Measurements from ENCODE around the gene ATP8A2.

Gene ATP8A2

GRCh38 chr13:25743421-25743820, 371.6 kb downstream of the ATP8A2 start:
- H2BK120ac ChIP-seq (ENCODE audit: low read depth, low read length): no peak overlapping the region
- WGBS: 84% methylated on average over 4 of the region's 4 CpGs
- no peak overlapping the region for H3K27ac ChIP-seq (ENCODE audit: low read length, poor library complexity, severe bottlenecking)
- H3K9me3 ChIP-seq (ENCODE audit: control insufficient read depth, low read length): no peaks in the 10 kb centered on the region
- no peak overlapping the region for H3K9ac ChIP-seq (ENCODE audit: low read length)
- no peak overlapping the region for H2BK15ac ChIP-seq (ENCODE audit: low read depth, poor library complexity, severe bottlenecking)
- no peak for DNase-seq
- H3K79me1 ChIP-seq (replicated peaks; ENCODE audit: low read length, poor library complexity, severe bottlenecking): no peaks in the 10 kb centered on the region
- no peak overlapping the region for H3K18ac ChIP-seq (ENCODE audit: low read depth in 1 of 2, low read length in 2 of 2)
- H3K4me2 ChIP-seq (ENCODE audit: low read length, poor library complexity, severe bottlenecking): no peak overlapping the region
- no peak overlapping the region for H2BK12ac ChIP-seq (ENCODE audit: low read length in 2 of 2)
- H2AFZ ChIP-seq (ENCODE audit: low read depth, low read length): no peak overlapping the region
- H3K4me1 ChIP-seq (ENCODE audit: control insufficient read depth, insufficient read depth, low read depth, low read length): peaks cover 4% of the 10 kb centered on the region
- H3K27me3 ChIP-seq (ENCODE audit: control insufficient read depth in 1 of 2, insufficient read depth in 1 of 2, low read length in 2 of 2): peaks cover 0 to 4% of the 10 kb centered on the region in 2 experiments
- no peak overlapping the region for H3K4me3 ChIP-seq (ENCODE audit: insufficient read depth in 1 of 2, low read depth in 1 of 2, low read length in 2 of 2)
- H3K14ac ChIP-seq (ENCODE audit: low read length in 2 of 2): no peak overlapping the region
- no peak overlapping the region for H2BK5ac ChIP-seq (ENCODE audit: low read depth, low read length, poor library complexity, severe bottlenecking)
- H3K23ac ChIP-seq (ENCODE audit: low read length in 2 of 2): no peak overlapping the region
- H3K4ac ChIP-seq (ENCODE audit: low read depth in 1 of 2, low read length in 2 of 2): no peak overlapping the region
- H3K36me3 ChIP-seq (ENCODE audit: control insufficient read depth in 1 of 2, insufficient read depth in 2 of 2, low read depth in 1 of 2, low read length in 2 of 2): no peaks in the 10 kb centered on the region
- no peak overlapping the region for H4K8ac ChIP-seq (ENCODE audit: low read length)
- no peak overlapping the region for H2AK5ac ChIP-seq (ENCODE audit: low read length, severe bottlenecking)
- no peak overlapping the region for H4K91ac ChIP-seq (ENCODE audit: low read length)

GRCh38 chr13:25744178-25744577, 372.4 kb downstream of the ATP8A2 start:
- Histone ChIP-seq H3K4ac (ENCODE audit: low read depth in 1 of 2, low read length in 2 of 2) (no peak overlapping the region), H3K4me2 (ENCODE audit: low read length, poor library complexity, severe bottlenecking) (no peak overlapping the region), H2BK15ac (ENCODE audit: low read depth, poor library complexity, severe bottlenecking) (no peak overlapping the region), H2BK5ac (ENCODE audit: low read depth, low read length, poor library complexity, severe bottlenecking) (no peak overlapping the region), H3K9ac (ENCODE audit: low read length) (no peak overlapping the region), H2AFZ (ENCODE audit: low read depth, low read length) (no peak overlapping the region), H3K27me3 (ENCODE audit: control insufficient read depth in 1 of 2, insufficient read depth in 1 of 2, low read length in 2 of 2) (peaks cover 0 to 4% of the 10 kb centered on the region in 2 experiments), H2BK12ac (ENCODE audit: low read length in 2 of 2) (no peak overlapping the region), H3K79me1 (replicated peaks; ENCODE audit: low read length, poor library complexity, severe bottlenecking) (no peaks in the 10 kb centered on the region), H4K91ac (ENCODE audit: low read length) (no peak overlapping the region), H3K9me3 (ENCODE audit: control insufficient read depth, low read length) (no peaks in the 10 kb centered on the region), H3K23ac (ENCODE audit: low read length in 2 of 2) (no peak overlapping the region), H2AK5ac (ENCODE audit: low read length, severe bottlenecking) (peak overlapping the region; percentile 68), H4K8ac (ENCODE audit: low read length) (no peak overlapping the region), H3K36me3 (ENCODE audit: control insufficient read depth in 1 of 2, insufficient read depth in 2 of 2, low read depth in 1 of 2, low read length in 2 of 2) (no peaks in the 10 kb centered on the region), H3K27ac (ENCODE audit: low read length, poor library complexity, severe bottlenecking) (no peak overlapping the region), H3K14ac (ENCODE audit: low read length in 2 of 2) (no peak overlapping the region), H3K18ac (ENCODE audit: low read depth in 1 of 2, low read length in 2 of 2) (no peak overlapping the region), H3K4me1 (ENCODE audit: control insufficient read depth, insufficient read depth, low read depth, low read length) (peaks cover 2% of the 10 kb centered on the region), H2BK120ac (ENCODE audit: low read depth, low read length) (no peak overlapping the region), H3K4me3 (ENCODE audit: insufficient read depth in 1 of 2, low read depth in 1 of 2, low read length in 2 of 2) (no peak overlapping the region)
- no peak for DNase-seq
- WGBS: 98% methylated on average over 4 of the region's 6 CpGs

GRCh38 chr13:25746131-25746530, 374.4 kb downstream of the ATP8A2 start:
- H3K23ac ChIP-seq (ENCODE audit: low read length in 2 of 2): no peak overlapping the region
- H3K4ac ChIP-seq (ENCODE audit: low read depth in 1 of 2, low read length in 2 of 2): no peak overlapping the region
- H4K8ac ChIP-seq (ENCODE audit: low read length): no peak overlapping the region
- no peak for DNase-seq
- H3K18ac ChIP-seq (ENCODE audit: low read depth in 1 of 2, low read length in 2 of 2): no peak overlapping the region
- H2BK5ac ChIP-seq (ENCODE audit: low read depth, low read length, poor library complexity, severe bottlenecking): no peak overlapping the region
- H2AFZ ChIP-seq (ENCODE audit: low read depth, low read length): no peak overlapping the region
- H3K79me1 ChIP-seq (replicated peaks; ENCODE audit: low read length, poor library complexity, severe bottlenecking): peaks cover 2% of the 10 kb centered on the region
- no peak overlapping the region for H2BK120ac ChIP-seq (ENCODE audit: low read depth, low read length)
- no peak overlapping the region for H3K4me2 ChIP-seq (ENCODE audit: low read length, poor library complexity, severe bottlenecking)
- no peaks in the 10 kb centered on the region for H3K36me3 ChIP-seq (ENCODE audit: control insufficient read depth in 1 of 2, insufficient read depth in 2 of 2, low read depth in 1 of 2, low read length in 2 of 2)
- peaks cover 2% of the 10 kb centered on the region for H3K4me1 ChIP-seq (ENCODE audit: control insufficient read depth, insufficient read depth, low read depth, low read length)
- H3K9me3 ChIP-seq (ENCODE audit: control insufficient read depth, low read length): no peaks in the 10 kb centered on the region
- H3K27ac ChIP-seq (ENCODE audit: low read length, poor library complexity, severe bottlenecking): no peak overlapping the region
- no peak overlapping the region for H2BK15ac ChIP-seq (ENCODE audit: low read depth, poor library complexity, severe bottlenecking)
- H3K27me3 ChIP-seq (ENCODE audit: control insufficient read depth in 1 of 2, insufficient read depth in 1 of 2, low read length in 2 of 2): no peaks in the 10 kb centered on the region
- no peak overlapping the region for H4K91ac ChIP-seq (ENCODE audit: low read length)
- WGBS: 93% methylated on average over 3 of the region's 3 CpGs
- H3K14ac ChIP-seq (ENCODE audit: low read length in 2 of 2): no peak overlapping the region
- no peak overlapping the region for H2BK12ac ChIP-seq (ENCODE audit: low read length in 2 of 2)
- H3K9ac ChIP-seq (ENCODE audit: low read length): no peak overlapping the region
- H3K4me3 ChIP-seq (ENCODE audit: insufficient read depth in 1 of 2, low read depth in 1 of 2, low read length in 2 of 2): no peak overlapping the region
- H2AK5ac ChIP-seq (ENCODE audit: low read length, severe bottlenecking): no peak overlapping the region

DNA sequence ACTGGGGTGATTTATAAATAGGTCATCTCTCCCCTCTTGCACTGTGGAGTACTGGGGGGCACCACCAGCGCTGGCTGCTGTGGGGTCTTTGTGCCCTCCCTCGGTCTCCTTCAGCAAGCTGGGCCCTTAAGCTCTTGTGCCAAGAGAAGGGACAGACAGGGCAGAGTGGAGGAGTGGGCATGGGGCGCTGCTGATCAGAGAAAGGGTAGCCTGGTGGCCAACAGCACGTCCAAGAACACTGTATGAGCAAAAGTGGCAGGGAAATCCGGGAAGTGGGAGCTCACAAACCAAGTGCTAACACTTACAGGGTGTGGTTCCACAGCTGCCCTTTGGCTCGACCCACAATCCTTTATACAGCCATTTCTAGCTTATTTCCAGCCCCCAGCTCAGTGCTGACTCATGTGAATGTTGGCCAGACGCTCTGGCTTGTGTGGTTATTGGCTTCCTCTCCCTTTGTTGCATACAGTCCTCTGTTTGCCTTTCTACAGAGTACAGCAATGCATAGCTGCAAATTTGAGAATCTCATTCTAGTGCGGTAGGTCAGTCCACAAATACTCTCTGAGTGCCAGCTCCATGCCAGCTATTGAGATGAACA, 381.3 kb downstream of the ATP8A2 start:
- H3K23ac ChIP-seq (ENCODE audit: low read length in 2 of 2): no peak overlapping the region
- H4K8ac ChIP-seq (ENCODE audit: low read length): no peak overlapping the region
- peak overlapping the region in 1 of 2 experiments; percentile 36 for H3K4me3 ChIP-seq (ENCODE audit: insufficient read depth in 1 of 2, low read depth in 1 of 2, low read length in 2 of 2)
- peaks cover 2% of the 10 kb centered on the region for H3K79me1 ChIP-seq (replicated peaks; ENCODE audit: low read length, poor library complexity, severe bottlenecking)
- H3K36me3 ChIP-seq (ENCODE audit: control insufficient read depth in 1 of 2, insufficient read depth in 2 of 2, low read depth in 1 of 2, low read length in 2 of 2): no peaks in the 10 kb centered on the region
- no peak overlapping the region for H2BK5ac ChIP-seq (ENCODE audit: low read depth, low read length, poor library complexity, severe bottlenecking)
- no peak overlapping the region for H2BK15ac ChIP-seq (ENCODE audit: low read depth, poor library complexity, severe bottlenecking)
- H2BK12ac ChIP-seq (ENCODE audit: low read length in 2 of 2): peak overlapping the region; percentile 31 to 77
- no peaks in the 10 kb centered on the region for H3K9me3 ChIP-seq (ENCODE audit: control insufficient read depth, low read length)
- H2BK120ac ChIP-seq (ENCODE audit: low read depth, low read length): no peak overlapping the region
- peak overlapping the region; percentile 41 to 79 for H3K18ac ChIP-seq (ENCODE audit: low read depth in 1 of 2, low read length in 2 of 2)
- WGBS: 41% methylated on average over 7 of the region's 8 CpGs
- no peak overlapping the region for H2AFZ ChIP-seq (ENCODE audit: low read depth, low read length)
- H3K27me3 ChIP-seq (ENCODE audit: control insufficient read depth in 1 of 2, insufficient read depth in 1 of 2, low read length in 2 of 2): peaks cover 0 to 5% of the 10 kb centered on the region in 2 experiments
- H3K9ac ChIP-seq (ENCODE audit: low read length): peak overlapping the region; percentile 23
- H3K4me1 ChIP-seq (ENCODE audit: control insufficient read depth, insufficient read depth, low read depth, low read length): peaks cover 11% of the 10 kb centered on the region
- no peak overlapping the region for H2AK5ac ChIP-seq (ENCODE audit: low read length, severe bottlenecking)
- peak; percentile 81 for DNase-seq
- H3K27ac ChIP-seq (ENCODE audit: low read length, poor library complexity, severe bottlenecking): peak overlapping the region; percentile 40
- H3K4ac ChIP-seq (ENCODE audit: low read depth in 1 of 2, low read length in 2 of 2): peak overlapping the region in 1 of 2 experiments; percentile 47
- H3K14ac ChIP-seq (ENCODE audit: low read length in 2 of 2): no peak overlapping the region
- H4K91ac ChIP-seq (ENCODE audit: low read length): peak overlapping the region; percentile 20
- no peak overlapping the region for H3K4me2 ChIP-seq (ENCODE audit: low read length, poor library complexity, severe bottlenecking)
